ENCODE data around the gene GDF9. TPM values are rescaled to one million over a fixed set of nuclear protein-coding genes. Genes with fewer than 3 reads are reported as not detected.
"Not testable (repeated sequence)": the region's sequence is repeated elsewhere in the genome, so short reads cannot be mapped to it uniquely, and the experiment has no call there.

Gene GDF9
- total RNA-seq, 1 donor from 2014 or later, result 0.73 TPM

GRCh38 chr5:132872788-132873118 is 6.5 kb upstream of the GDF9 start:
- no peak for DNase-seq (ENCODE audit: low spot score)

GRCh38 chr5:132871459-132872284 is 5.4 kb upstream of the GDF9 start:
- DNase-seq (ENCODE audit: low spot score), result no peak

- no peak for DNase-seq (ENCODE audit: low spot score)
These were observed 4.5 kb upstream of the GDF9 start for GRCh38 chr5:132870801-132871200.

- DNase-seq (ENCODE audit: low spot score), result no peak
These were observed 2.5 kb upstream of the GDF9 start for GRCh38 chr5:132868754-132869153.

- no peak for DNase-seq (ENCODE audit: low spot score)
These were observed 780 bp upstream of the GDF9 start for GRCh38 chr5:132867046-132867451.

GRCh38 chr5:132865668-132866341 is 464 bp downstream of the GDF9 start:
- no peak for DNase-seq (ENCODE audit: low spot score)

- DNase-seq (ENCODE audit: low spot score), result no peak
These were observed 5.5 kb downstream of the GDF9 start for GRCh38 chr5:132860742-132861141.

- DNase-seq (ENCODE audit: low spot score), result no peak
These were observed 6.3 kb downstream of the GDF9 start for GRCh38 chr5:132859889-132860437.

- no peak for DNase-seq (ENCODE audit: low spot score)
These were observed 10.3 kb downstream of the GDF9 start for GRCh38 chr5:132856011-132856410.

GRCh38 chr5:132854992-132855391 is 11.3 kb downstream of the GDF9 start:
- not testable (repeated sequence) for DNase-seq (ENCODE audit: low spot score)

GRCh38 chr5:132854301-132854700 is 12.0 kb downstream of the GDF9 start:
- no peak for DNase-seq (ENCODE audit: low spot score)

GRCh38 chr5:132853790-132854189 is 12.5 kb downstream of the GDF9 start:
- no peak for DNase-seq (ENCODE audit: low spot score)

- no peak for DNase-seq (ENCODE audit: low spot score)
These were observed 12.9 kb downstream of the GDF9 start for GRCh38 chr5:132853323-132853722.

GRCh38 chr5:132850066-132850465 is 16.2 kb downstream of the GDF9 start:
- DNase-seq (ENCODE audit: low spot score), result no peak

- DNase-seq (ENCODE audit: low spot score), result no peak
These were observed 16.9 kb downstream of the GDF9 start for GRCh38 chr5:132849347-132849746.

- no peak for DNase-seq (ENCODE audit: low spot score)
These were observed 18.0 kb downstream of the GDF9 start for GRCh38 chr5:132848270-132848669.

GRCh38 chr5:132841305-132841704 is 25.0 kb downstream of the GDF9 start:
- no peak for DNase-seq (ENCODE audit: low spot score)

GRCh38 chr5:132840896-132841295 is 25.4 kb downstream of the GDF9 start:
- no peak for DNase-seq (ENCODE audit: low spot score)

GRCh38 chr5:132840313-132840712 is 26.0 kb downstream of the GDF9 start:
- DNase-seq (ENCODE audit: low spot score), result no peak

- DNase-seq (ENCODE audit: low spot score), result no peak
These were observed 26.6 kb downstream of the GDF9 start for GRCh38 chr5:132839426-132840301.

GRCh38 chr5:132838516-132839282 is 27.6 kb downstream of the GDF9 start:
- no peak for DNase-seq (ENCODE audit: low spot score)
